CD4-positive, CD25-positive, alpha-beta regulatory T cell (primary cell): Measurements from ENCODE around the gene NKAIN4. TPM values are rescaled to one million over a fixed set of nuclear protein-coding genes. Genes with fewer than 3 reads are reported as not detected.

Experiments
- ATAC-seq, 2 donors: fragments of 150-1000 bp; cut with Tn5 transposase; one replicate each; pipeline ENCODE4 v1.10.0; 2021; ENCODE audit warnings: low read depth in 2 of 2, moderate number of reproducible peaks in 2 of 2, moderate library complexity in 1 of 2
- DNase-seq, 3 donors: peaks; one replicate each; pipeline versions ENCODE4 v3.0.0 to v3.0.0-alpha.2; 2012 to 2022; ENCODE audit warnings: mixed read lengths in 1 of 3
- H3K27ac ChIP-seq: one replicate; pipeline ENCODE4 v1.7.0; 2013; ENCODE audit warnings: mild to moderate bottlenecking, low read length; ENCODE audit not compliant: insufficient read depth, poor library complexity, severe bottlenecking
- H3K27me3 ChIP-seq: one replicate; pipeline ENCODE4 v1.7.0; 2013; ENCODE audit warnings: low read length; ENCODE audit not compliant: control insufficient read depth, insufficient read depth
- H3K36me3 ChIP-seq: one replicate; pipeline ENCODE4 v1.7.0; 2013; ENCODE audit warnings: mild to moderate bottlenecking, low read length, moderate library complexity; ENCODE audit not compliant: control insufficient read depth, insufficient read depth
- H3K4me1 ChIP-seq: 2 replicates; pipeline ENCODE4 v1.7.0; 2013; ENCODE audit warnings: mild to moderate bottlenecking, low read length; ENCODE audit not compliant: insufficient read depth, control insufficient read depth, poor library complexity, severe bottlenecking
- H3K4me3 ChIP-seq: one replicate; pipeline ENCODE4 v1.7.0; 2013; ENCODE audit warnings: low read depth, mild to moderate bottlenecking, low read length, moderate library complexity
- H3K9me3 ChIP-seq, 2 experiments: 1 replicate in 1 of 2; 2 replicates in 1 of 2; pipeline ENCODE4 v1.7.0; 2013; ENCODE audit warnings: low read length in 2 of 2, mild to moderate bottlenecking in 1 of 2, moderate library complexity in 1 of 2; ENCODE audit not compliant: control insufficient read depth in 2 of 2
- H3K27ac Mint-ChIP-seq, 3 donors: one replicate each; pipeline ENCODE4 v1.8.0; 2020 to 2022; ENCODE audit warnings: mild to moderate bottlenecking in 3 of 3, mixed read lengths in 3 of 3, moderate library complexity in 2 of 3
- H3K27me3 Mint-ChIP-seq: one replicate; pipeline ENCODE4 v1.8.0; 2022; ENCODE audit warnings: mild to moderate bottlenecking, mixed read lengths
- H3K36me3 Mint-ChIP-seq: one replicate; pipeline ENCODE4 v1.8.0; 2020; ENCODE audit warnings: mixed read lengths
- H3K4me1 Mint-ChIP-seq, 4 donors: one replicate each; pipeline ENCODE4 v1.8.0; 2020 to 2022; ENCODE audit warnings: mixed read lengths in 4 of 4, mild to moderate bottlenecking in 1 of 4
- H3K4me3 Mint-ChIP-seq, 4 donors: one replicate each; pipeline ENCODE4 v1.8.0; 2020 to 2022; ENCODE audit warnings: mild to moderate bottlenecking in 4 of 4, mixed read lengths in 4 of 4, moderate library complexity in 3 of 4
- H3K9me3 Mint-ChIP-seq, 7 donors: one replicate each; pipeline ENCODE4 v1.8.0; 2020 to 2022; ENCODE audit warnings: mixed read lengths in 7 of 7, mild to moderate bottlenecking in 3 of 7, moderate library complexity in 2 of 7
- polyA plus RNA-seq, 4 donors: library from polyadenylated mRNA; unstranded; fragments of 300-500 nt; fragmentation: Illumina TruSeq; gene quantifications; one replicate each; pipeline ENCODE4 v1.2.3, GENCODE V29; 2021
- total RNA-seq: library from RNA; stranded (reverse); gene quantifications from one replicate; pipeline ENCODE4 v1.2.3, GENCODE V29; 2022

Gene NKAIN4
- total and polyA plus RNA-seq, 5 donors from 2014 or later, result not detected

DNA sequence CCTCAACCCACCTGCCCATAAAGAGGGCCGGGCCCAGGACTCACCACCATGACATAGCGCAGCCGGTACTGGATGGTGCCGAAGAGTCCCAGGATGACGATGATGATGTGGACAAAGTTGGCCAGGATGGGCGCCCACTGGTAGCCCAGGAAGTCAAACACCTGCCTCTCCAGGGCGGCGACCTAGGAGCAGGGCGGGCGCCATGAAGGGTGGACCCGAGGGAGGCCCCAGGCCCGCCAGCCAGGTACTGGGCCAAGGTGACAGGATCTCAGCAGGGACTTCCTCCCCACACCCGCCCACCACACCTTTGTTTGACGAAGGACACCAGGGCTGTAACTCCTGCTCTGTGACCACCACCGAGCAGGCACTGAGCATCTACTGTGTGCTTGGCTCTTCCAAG, 4.4 kb downstream of the NKAIN4 start:
- H3K9me3 Mint-ChIP-seq, result no peaks in the 10 kb centered on the region
- ATAC-seq, result no peak
- no peak overlapping the region for H3K27ac ChIP-seq

DNA sequence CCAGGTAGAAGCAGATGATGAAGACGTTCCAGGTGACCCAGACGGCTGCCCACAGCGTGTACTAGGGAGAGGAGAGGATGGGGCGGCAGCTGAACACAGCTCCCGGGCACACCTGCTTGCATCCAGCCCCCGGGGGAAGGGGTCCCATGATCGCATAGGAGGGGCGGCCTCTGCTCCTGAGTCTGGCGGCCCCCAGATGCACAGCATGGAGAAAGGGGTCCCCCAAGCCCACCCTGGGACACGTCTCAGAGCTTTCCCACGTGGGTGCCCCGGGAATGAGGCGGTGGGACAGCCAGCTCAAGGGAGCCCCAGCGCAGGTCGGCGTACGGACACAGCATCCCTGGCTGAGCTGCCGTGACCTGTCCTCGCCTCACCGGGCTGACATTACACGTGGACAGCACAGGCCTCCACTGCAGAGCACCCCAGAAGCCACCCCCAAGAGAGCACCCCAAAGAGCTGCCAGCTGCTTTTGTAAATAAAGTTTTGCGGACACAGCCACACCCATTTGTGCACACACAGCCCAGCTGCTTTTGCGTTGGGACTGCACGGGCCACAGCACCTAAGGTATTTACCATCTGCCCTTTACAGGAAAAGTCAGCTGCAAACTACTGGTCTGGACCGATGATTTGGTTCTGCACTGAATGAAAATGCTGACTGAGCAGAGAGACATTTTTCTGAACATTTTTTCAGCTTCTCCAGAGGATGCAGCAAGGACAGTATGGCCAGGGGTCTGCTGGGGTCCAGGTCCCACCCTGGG, 5.2 kb downstream of the NKAIN4 start:
- peaks cover 34% of the 10 kb centered on the region for H3K27me3 Mint-ChIP-seq
- Histone ChIP-seq H3K9me3 (no peaks in the 10 kb centered on the region), H3K36me3 (no peaks in the 10 kb centered on the region), H3K27ac (no peak overlapping the region), H3K4me1 (no peaks in the 10 kb centered on the region), H3K4me3 (no peak overlapping the region), H3K27me3 (peaks cover 4% of the 10 kb centered on the region)
- ATAC-seq, result no peak
- no peaks in the 10 kb centered on the region for H3K36me3 Mint-ChIP-seq
- H3K9me3 Mint-ChIP-seq, result no peaks in the 10 kb centered on the region
- DNase-seq, result no peak
- H3K4me3 Mint-ChIP-seq, result no peak overlapping the region
- H3K4me1 Mint-ChIP-seq, result peaks cover 0 to 7% (median 0%) of the 10 kb centered on the region in 4 donors
- H3K27ac Mint-ChIP-seq, result no peak overlapping the region

More for the DNA sequence above, 4.4 kb downstream of the NKAIN4 start:
- H3K4me3 Mint-ChIP-seq, result no peak overlapping the region
- no peak overlapping the region for H3K27ac Mint-ChIP-seq
- Histone ChIP-seq H3K9me3 (no peaks in the 10 kb centered on the region), H3K27me3 (peaks cover 4% of the 10 kb centered on the region), H3K4me3 (no peak overlapping the region), H3K36me3 (no peaks in the 10 kb centered on the region), H3K4me1 (no peaks in the 10 kb centered on the region)
- DNase-seq, result no peak
- H3K4me1 Mint-ChIP-seq, result peaks cover 0 to 7% (median 0%) of the 10 kb centered on the region in 4 donors
- no peaks in the 10 kb centered on the region for H3K36me3 Mint-ChIP-seq
- H3K27me3 Mint-ChIP-seq, result peaks cover 34% of the 10 kb centered on the region

DNA sequence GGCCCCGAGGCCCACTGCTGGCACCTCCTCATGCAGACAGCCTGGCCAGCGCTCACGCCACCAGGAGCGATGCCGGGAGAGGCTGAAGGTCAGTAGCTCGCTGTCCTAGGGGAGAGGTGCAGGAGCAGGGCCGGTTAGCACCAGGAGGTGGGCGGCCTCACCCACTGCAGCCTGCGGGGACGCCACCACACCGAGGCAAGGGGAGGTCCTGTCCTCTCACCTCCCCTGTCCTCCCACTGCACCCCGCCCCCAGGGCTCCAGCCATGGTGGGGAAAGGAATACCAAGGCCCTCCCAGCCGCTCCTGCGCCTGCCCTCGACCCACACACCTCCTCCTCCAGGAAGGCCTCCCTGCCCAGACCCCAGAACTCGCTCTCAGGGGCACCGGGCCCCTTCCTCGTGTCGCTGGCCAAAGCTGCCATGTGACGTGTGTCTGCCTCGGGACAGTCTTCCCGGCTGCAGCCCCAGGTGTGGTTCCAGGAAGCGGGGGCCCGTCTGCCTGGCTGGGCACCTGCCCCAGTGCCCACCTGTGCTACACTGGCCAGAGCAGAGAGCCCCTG, 6.5 kb downstream of the NKAIN4 start:
- H3K27me3 ChIP-seq, result peaks cover 2% of the 10 kb centered on the region
- peaks cover 29% of the 10 kb centered on the region for H3K27me3 Mint-ChIP-seq
- DNase-seq, result no peak

DNA sequence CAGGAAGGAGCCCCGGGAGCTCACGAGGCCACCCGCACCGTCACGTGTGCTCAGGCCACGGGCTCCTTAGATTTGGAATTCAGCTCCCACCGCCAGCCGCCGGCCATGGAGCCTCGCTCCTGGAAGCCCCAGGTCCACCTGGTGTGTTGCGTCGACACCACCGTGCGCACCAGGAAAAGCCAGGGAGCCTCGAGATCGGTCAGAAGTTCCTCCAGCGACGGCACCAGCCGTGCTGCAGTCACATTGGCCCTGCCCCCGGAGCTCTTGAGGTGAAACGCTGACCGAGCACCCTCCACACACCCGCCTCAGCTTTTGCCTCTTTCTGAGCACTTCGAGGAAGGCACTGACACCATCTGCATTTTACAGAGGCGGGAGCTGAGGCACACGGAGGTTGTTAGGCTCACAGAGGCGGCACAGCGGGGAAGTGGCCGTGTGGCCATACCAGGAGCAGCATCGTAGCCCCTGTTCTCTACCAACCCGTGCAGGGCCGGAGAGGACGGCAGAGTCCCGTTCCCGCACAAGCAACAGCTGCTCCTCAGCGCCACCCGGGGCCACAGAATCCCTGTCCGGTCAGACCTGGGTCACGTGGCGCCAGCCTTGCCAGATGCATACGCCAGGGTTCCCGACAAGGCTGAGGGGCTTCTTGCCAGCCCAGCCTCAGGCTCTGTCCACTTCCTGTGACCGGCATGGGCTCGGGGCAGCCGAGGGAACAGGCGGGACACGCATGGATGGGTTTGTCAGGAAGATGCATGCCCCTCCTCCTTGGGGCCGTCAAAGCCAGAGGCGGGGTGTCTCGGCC, 7.6 kb downstream of the NKAIN4 start:
- no peaks in the 10 kb centered on the region for H3K4me1 Mint-ChIP-seq
- H3K27me3 ChIP-seq, result no peaks in the 10 kb centered on the region
- H3K4me3 ChIP-seq, result no peak overlapping the region
- ATAC-seq (no peak), DNase-seq (no peak)
- peaks cover 19% of the 10 kb centered on the region for H3K27me3 Mint-ChIP-seq
- H3K27ac ChIP-seq, result no peak overlapping the region
- no peaks in the 10 kb centered on the region for H3K36me3 ChIP-seq
- H3K36me3 Mint-ChIP-seq, result no peaks in the 10 kb centered on the region
- no peaks in the 10 kb centered on the region for H3K9me3 Mint-ChIP-seq
- no peaks in the 10 kb centered on the region for H3K9me3 ChIP-seq
- H3K4me3 Mint-ChIP-seq, result no peak overlapping the region
- no peak overlapping the region for H3K27ac Mint-ChIP-seq
- no peaks in the 10 kb centered on the region for H3K4me1 ChIP-seq

More for the DNA sequence above, 6.5 kb downstream of the NKAIN4 start:
- H3K27ac ChIP-seq, result no peak overlapping the region
- Mint-ChIP-seq H3K4me1 (peaks cover 0 to 2% (median 0%) of the 10 kb centered on the region in 4 donors), H3K9me3 (no peaks in the 10 kb centered on the region), H3K36me3 (no peaks in the 10 kb centered on the region), H3K4me3 (no peak overlapping the region), H3K27ac (no peak overlapping the region)
- H3K9me3 ChIP-seq, result no peaks in the 10 kb centered on the region
- ATAC-seq, result no peak
- no peaks in the 10 kb centered on the region for H3K4me1 ChIP-seq
- no peak overlapping the region for H3K4me3 ChIP-seq
- no peaks in the 10 kb centered on the region for H3K36me3 ChIP-seq

DNA sequence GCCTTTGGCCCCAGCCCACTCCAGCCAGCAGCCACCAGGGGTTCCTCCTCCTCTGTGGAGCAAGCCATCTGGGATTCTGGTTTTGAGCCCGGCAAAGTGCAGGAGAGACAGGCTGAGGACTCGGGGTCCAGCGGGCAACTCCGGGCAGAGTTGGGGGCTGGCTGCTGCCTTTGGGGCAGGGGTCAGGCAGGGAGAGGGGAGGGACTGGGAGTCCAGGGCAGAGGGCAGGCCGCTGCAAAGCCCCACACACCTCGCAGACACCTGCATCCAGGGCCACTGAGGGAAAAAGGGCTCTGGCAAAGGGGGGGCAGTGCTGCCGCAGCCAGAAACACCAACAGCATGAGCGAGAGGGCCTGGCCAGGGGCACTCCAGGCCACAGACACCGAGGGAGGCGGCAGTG, 9.8 kb downstream of the NKAIN4 start:
- H3K9me3 Mint-ChIP-seq, result no peaks in the 10 kb centered on the region
- H3K4me1 ChIP-seq, result no peaks in the 10 kb centered on the region
- peaks cover 12% of the 10 kb centered on the region for H3K27me3 Mint-ChIP-seq
- DNase-seq (no peak), ATAC-seq (no peak)
- H3K4me3 Mint-ChIP-seq, result no peak overlapping the region
- H3K4me1 Mint-ChIP-seq, result no peaks in the 10 kb centered on the region
- H3K9me3 ChIP-seq, result no peaks in the 10 kb centered on the region
- H3K36me3 Mint-ChIP-seq, result no peaks in the 10 kb centered on the region
- no peaks in the 10 kb centered on the region for H3K27me3 ChIP-seq
- H3K27ac Mint-ChIP-seq, result no peak overlapping the region
- H3K4me3 ChIP-seq, result no peak overlapping the region
- H3K36me3 ChIP-seq, result no peaks in the 10 kb centered on the region
- no peak overlapping the region for H3K27ac ChIP-seq

DNA sequence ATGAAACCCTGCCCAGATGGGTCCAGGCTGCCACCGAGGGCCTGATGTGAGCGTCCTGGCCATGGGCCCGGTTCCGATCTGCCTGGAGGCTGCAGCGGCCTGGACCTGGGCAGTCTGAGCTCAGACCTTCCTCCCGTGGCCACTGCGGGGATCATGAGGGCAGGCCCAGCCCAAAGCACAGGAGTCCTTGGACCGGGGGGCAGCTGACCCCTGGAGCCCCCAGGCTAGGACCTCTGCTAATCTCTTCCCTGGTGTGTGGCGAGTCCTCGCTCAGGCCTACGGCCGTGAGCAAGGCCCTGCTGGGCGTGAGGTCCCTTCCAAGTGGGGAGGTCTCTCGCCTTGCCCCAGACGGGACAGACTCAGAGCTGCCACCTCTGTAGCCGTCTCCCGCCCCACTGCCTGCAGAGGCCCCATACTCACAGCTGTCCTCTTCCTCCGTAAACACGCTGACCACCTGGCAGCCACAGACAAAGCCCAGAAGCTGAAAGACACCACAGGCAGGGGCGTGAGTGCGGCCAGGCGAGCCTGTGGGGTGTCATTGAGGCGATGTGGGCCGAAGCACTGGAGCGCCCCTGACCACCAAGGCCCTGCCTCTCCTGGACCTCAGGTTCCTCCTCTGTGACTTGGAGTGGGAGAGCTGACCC, 10.5 kb downstream of the NKAIN4 start:
- Histone ChIP-seq H3K36me3 (no peaks in the 10 kb centered on the region), H3K4me3 (no peak overlapping the region), H3K9me3 (no peaks in the 10 kb centered on the region), H3K27ac (no peak overlapping the region), H3K27me3 (no peaks in the 10 kb centered on the region), H3K4me1 (no peaks in the 10 kb centered on the region)
- Mint-ChIP-seq H3K36me3 (no peaks in the 10 kb centered on the region), H3K9me3 (no peaks in the 10 kb centered on the region), H3K4me3 (no peak overlapping the region), H3K27me3 (peaks cover 12% of the 10 kb centered on the region), H3K4me1 (no peaks in the 10 kb centered on the region), H3K27ac (no peak overlapping the region)
- DNase-seq (no peak), ATAC-seq (no peak)

DNA sequence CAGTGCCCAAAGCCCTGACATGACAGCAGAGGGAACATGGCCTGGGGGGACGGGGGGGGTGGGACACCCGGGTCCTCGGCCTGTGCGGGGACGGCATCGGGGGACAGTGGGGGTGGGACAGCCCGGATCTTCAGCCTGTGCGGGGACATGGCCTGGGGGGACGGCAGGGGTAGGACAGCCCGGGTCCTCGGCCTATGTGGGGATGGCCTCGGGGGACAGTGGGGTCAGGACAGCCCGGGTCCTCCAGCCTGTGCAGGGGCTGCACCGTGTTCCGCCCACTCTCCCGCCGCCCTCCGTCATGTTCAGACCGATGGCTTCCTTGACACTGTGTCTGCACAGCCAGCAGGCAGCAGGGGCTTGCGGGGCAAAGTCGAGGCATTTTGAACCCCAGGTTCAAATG, 11.5 kb downstream of the NKAIN4 start:
- peaks cover 9% of the 10 kb centered on the region for H3K27me3 Mint-ChIP-seq
- no peaks in the 10 kb centered on the region for H3K4me1 Mint-ChIP-seq
- ATAC-seq (no peak), DNase-seq (no peak)
- H3K9me3 ChIP-seq, result no peaks in the 10 kb centered on the region
- H3K36me3 Mint-ChIP-seq, result no peaks in the 10 kb centered on the region
- H3K36me3 ChIP-seq, result no peaks in the 10 kb centered on the region
- H3K4me3 Mint-ChIP-seq, result no peak overlapping the region
- no peaks in the 10 kb centered on the region for H3K9me3 Mint-ChIP-seq
- H3K4me3 ChIP-seq, result no peak overlapping the region
- H3K4me1 ChIP-seq, result no peaks in the 10 kb centered on the region
- H3K27ac Mint-ChIP-seq, result no peak overlapping the region
- no peaks in the 10 kb centered on the region for H3K27me3 ChIP-seq
- no peak overlapping the region for H3K27ac ChIP-seq
